NCI-H2107 treated with DMSO at 0.1 percent for 48 hours (cell line): ENCODE results near the gene FGFR1OP2.
"Not testable (repeated sequence)": the region's sequence is repeated elsewhere in the genome, so short reads cannot be mapped to it uniquely, and the experiment has no call there.

Experiments
- DNase-seq: peaks from one replicate; lab custom pipeline; 2025; ENCODE audit not compliant: unreplicated experiment; lab: John Stamatoyannopoulos, UW

The FGFR1OP2 gene

DNA sequence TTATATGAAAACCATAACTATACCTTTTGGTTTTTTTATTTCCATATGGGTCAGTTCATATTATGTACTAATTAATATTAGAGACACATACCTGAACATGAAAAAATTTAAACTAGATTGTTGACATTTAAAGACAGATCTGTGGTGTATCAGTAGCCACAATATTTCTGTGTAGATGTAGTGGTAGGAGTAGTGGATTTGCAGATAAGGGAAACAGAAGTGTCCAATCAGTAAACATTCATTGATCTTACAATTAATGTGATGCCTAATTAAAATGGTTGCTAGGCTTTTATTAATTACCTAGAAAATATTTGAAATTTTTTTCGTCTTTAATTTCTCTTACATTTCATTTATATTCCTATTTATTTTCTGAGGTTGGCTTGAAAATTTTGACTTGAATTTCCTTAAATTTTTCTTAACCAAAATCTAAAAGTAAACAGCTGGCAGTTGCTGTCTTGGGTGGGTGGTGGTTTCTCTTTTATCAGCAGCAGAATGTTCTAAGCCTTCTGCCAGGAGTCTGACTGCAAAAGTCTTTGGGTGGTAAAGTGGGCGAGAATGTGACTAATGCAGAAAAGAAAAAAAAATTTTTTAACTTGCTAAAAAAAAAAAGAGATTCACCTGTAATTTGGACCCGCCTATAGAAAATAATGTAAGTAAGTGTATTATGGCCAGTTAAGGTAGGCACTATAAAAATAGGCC is 2.4 kb downstream of the FGFR1OP2 start:
- DNase-seq, result no peak

DNA sequence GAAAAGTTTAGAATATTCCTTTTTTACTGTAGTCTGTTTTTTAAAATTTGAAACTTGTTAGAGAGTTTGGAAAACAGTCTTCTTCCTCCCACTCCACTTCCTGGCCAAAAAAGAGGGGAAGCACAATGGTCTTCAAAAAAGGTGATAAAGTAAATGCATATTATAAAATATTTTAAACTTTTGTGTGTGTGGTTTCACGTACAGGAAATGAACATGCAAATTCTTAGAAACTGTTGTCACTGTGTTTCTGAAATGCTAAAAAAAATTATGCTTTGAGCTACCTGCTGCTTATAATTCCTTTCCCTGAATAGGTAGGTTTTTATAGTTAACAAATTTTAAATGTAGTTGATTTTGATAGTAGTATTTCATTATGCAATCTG is 2.9 kb downstream of the FGFR1OP2 start:
- no peak for DNase-seq

DNA sequence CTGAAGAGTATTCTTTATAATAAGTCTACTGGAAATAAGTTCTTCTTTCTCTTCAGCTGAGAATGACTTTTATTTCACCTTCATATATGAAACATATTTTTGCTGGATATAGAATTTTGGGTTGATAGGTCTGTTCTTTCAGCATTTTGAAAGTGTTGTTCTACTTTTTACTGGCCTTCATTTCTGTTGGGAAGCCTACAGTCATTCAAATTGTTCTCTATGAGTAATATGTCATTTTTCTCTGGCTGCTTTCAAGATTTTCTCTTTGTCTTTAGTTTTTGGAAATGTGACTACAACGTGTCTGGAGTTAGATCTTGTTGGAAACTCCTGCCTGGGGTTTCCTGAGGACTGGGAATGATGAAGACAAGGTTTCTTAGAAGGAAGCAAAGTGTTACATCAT is 10.0 kb downstream of the FGFR1OP2 start:
- DNase-seq, result no peak

- DNase-seq, result no peak
Observed at GRCh38 chr12:26953447-26953846, 15.2 kb downstream of the FGFR1OP2 start.

DNA sequence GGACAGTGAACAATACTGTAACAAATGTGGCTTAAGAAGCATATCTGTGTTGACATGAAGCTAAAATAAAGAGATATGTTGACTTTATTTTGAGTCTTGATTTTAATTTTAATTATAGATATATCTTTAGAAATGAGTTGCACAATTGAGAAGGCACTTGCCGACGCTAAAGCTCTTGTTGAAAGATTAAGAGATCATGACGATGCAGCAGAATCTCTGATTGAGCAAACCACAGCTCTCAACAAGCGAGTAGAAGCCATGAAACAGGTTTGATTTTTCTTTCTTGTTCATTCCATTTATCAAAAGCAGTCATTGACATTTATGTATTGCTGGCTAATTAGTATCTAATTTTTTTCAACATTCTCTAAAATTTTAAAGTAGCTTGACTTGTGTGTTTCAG is 15.8 kb downstream of the FGFR1OP2 start:
- DNase-seq, result no peak

GRCh38 chr12:26961391-26961790 is 23.1 kb downstream of the FGFR1OP2 start:
- not testable (repeated sequence) for DNase-seq

GRCh38 chr12:26961803-26962202 is 23.5 kb downstream of the FGFR1OP2 start:
- DNase-seq, result no peak

- no peak for DNase-seq
Observed at GRCh38 chr12:26963413-26963812, 25.1 kb downstream of the FGFR1OP2 start.

DNA sequence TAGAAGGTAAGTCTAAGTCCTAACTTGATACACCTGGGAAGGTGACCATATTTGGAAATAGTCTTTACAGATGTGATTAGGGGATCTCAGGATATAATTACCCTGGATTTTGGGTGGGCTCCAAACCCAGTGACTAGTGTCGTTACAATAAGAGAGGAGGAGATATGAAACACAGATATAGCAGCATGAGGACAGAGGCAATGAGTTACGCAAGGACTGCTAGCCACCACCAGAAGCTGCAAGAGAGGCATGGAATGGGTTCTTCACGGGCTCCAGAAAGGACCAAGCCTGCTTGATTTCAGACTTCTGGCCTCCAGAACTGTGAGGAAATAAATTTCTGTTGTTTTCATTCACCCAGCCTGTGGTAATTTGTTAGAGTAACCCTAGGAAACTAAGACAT is 28.6 kb downstream of the FGFR1OP2 start:
- no peak for DNase-seq

DNA sequence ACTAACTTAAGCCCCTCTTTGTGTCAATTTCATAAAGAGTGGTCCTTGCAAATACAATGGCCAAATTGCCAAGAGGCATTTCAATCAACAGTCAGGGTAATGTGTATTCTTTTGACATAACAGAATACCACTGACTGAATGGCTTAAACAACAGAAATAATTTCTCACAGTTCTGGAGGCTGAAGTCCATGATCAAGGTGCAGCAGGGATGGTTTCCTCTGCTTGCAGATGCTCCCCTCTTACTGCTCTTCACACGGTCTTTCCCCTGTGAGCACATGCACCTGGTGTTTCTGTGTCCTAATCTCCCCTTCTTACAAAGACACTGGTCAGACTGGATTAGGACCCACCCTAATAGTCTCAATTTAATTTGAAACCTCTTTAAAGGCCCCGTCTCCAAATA is 31.9 kb downstream of the FGFR1OP2 start:
- DNase-seq, result no peak

- no peak for DNase-seq
Observed at GRCh38 chr12:26971963-26972362, 33.7 kb downstream of the FGFR1OP2 start.

DNA sequence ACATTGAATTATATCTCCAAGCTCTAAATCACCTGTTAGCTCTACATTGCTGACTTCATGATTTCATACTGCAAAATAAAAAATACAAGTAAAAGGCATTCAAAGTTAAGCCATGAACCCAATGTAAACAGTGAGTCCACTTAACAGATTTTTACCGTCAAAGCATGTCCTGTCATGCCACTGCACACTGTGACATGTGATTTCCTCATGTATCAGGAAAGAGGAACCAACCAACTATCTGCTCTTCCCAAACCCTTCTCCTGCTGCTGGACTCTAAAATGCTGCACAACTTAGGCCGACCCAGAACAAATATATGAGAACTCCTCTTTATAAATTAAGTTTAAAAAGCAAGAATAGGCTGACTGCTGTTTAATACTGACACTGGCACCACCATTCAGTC is 38.4 kb downstream of the FGFR1OP2 start:
- no peak for DNase-seq

DNA sequence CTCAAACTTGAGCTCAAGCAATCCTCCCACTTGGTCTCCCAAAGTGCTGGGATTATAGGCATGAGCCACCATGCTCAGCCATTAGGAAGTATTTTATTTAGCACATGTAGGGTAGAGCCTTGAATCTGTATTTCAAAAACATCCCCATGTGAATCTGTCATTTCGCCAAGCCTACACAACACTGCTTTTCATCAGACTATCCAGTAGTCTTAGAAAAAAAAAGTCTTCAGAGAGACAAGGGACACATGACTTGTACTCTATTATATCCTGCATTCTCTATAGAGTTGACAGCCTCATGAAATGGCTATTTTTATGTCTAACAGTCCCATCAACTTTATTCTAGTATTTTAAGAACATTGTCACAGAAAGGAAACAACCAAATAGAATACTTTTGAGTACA is 40.5 kb downstream of the FGFR1OP2 start:
- DNase-seq, result no peak

DNA sequence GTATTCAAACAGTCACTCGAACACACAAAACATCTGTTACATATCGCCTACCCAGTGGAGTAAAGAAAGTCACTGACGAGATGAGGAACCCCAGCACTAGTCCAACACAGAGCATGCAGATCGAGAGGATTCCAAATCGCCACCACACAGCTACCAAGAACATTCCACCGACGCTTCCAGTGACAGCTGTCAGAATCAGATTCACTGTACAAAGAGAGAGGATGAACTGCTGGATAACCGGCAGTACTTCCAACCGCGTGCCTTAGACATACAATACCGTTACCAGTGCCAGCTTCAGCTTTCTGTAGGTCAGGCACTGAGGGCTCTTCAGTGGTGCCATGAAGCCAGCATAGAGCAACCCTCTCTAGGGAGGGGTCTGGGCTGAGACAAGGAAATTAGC is 41.5 kb downstream of the FGFR1OP2 start:
- no peak for DNase-seq

DNA sequence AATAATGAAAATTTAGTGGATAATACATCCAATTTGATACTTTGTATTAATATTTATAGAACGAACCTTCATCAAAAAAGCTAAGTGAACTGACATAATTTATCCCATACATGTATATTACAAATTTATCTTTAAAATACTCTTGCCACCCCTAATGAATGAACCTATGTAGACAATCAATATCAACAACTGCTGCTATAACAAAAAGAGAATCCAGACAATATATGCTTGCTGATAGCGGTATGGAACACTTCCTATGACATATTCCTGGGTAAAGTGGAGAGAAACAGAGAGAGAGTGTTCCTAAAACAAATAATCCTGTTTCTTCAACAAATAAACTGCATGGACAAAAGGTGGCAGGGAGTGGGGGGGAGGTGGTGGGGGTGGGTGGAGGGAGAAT is 44.6 kb downstream of the FGFR1OP2 start:
- DNase-seq, result no peak

GRCh38 chr12:26987634-26988424 is 49.6 kb downstream of the FGFR1OP2 start:
- DNase-seq, result no peak

- no peak for DNase-seq
Observed at GRCh38 chr12:26988703-26989102, 50.4 kb downstream of the FGFR1OP2 start.

- no peak for DNase-seq
Observed at GRCh38 chr12:26989873-26990272, 51.6 kb downstream of the FGFR1OP2 start.

GRCh38 chr12:26991826-26992225 is 53.6 kb downstream of the FGFR1OP2 start:
- no peak for DNase-seq

DNA sequence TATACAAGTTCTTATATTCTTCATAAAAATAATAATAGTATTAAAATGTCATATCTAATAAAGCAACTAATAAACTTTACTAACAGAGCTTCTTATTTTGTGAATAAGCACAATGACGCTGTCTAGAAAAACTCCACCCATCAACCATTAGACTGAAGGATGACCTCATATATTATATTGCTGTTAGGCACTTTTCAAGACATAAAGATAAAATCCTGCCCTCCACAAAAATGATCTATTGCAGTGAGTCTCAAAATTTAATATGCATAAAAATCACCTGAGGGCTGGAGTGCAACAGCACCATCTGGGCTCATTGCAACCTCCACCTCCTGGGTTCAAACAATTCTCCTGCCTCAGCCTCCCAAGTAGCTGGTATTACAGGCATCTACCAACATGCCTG is 55.8 kb downstream of the FGFR1OP2 start:
- DNase-seq, result no peak

GRCh38 chr12:26995706-26996105 is 57.4 kb downstream of the FGFR1OP2 start:
- no peak for DNase-seq

- DNase-seq, result no peak
Observed at GRCh38 chr12:26997003-26997402, 58.7 kb downstream of the FGFR1OP2 start.

DNA sequence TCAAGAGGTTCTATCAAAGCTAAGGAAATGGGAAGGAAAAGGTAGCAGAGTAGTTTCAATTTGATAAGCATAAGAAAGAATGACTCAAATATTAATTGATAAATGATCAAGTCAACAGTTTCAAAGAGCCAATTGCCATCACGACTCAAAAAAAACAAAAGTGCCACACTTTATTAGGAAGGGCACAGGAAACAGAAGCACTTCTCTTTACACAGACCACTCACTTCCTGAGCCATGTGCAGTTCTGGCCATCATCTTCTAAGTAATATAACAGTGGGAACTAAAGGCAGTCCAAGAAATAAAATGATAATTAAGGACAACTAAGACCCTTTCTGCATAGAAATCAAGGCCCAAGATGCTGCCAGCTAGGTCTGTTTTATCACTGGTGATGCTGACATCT is 62.7 kb downstream of the FGFR1OP2 start:
- DNase-seq, result no peak
